ENCODE data around the gene FCMR. TPM values are rescaled to one million over a fixed set of nuclear protein-coding genes. Genes with fewer than 3 reads are reported as not detected.

Gene FCMR
- total RNA-seq, 1 donor from 2014 or later = not detected

DNA sequence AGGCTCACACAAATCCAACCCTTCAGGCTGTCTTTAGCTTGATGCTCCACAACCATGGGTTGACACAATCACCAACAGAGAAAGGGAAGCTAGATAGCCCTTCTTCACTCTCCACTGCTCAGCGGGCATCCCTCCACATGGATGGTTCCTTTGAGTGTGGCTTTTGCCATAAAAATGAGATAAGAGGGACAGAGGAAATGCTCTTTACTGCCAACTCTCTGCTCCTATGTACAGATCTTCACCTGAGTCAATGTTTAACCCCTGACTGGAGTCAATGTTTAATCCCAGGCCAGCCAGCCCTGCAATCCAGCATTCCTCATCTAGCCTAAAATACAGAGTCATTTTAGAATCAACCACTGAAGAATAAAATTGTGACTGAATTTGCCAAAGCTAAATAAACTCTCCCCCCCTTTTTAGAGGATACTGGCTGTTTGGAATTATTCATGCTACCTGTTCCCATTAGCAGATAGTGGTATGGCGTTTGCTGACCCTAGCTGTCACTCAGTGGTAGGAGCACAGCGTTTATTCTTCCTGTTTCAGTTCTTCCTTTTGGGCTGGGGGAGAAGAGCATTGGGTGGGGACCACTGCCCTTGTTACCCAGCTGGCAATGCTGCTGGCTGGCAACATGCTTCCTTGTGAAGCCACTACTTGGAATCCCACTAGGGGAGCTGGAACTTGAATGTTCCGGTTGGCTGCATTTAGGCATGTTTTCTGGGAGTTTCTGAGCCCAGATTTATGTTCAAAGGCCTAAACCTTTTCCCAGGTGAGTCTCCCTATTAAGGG lies 29.8 kb upstream of the FCMR start:
- no peak for DNase-seq (ENCODE audit: low read depth)

DNA sequence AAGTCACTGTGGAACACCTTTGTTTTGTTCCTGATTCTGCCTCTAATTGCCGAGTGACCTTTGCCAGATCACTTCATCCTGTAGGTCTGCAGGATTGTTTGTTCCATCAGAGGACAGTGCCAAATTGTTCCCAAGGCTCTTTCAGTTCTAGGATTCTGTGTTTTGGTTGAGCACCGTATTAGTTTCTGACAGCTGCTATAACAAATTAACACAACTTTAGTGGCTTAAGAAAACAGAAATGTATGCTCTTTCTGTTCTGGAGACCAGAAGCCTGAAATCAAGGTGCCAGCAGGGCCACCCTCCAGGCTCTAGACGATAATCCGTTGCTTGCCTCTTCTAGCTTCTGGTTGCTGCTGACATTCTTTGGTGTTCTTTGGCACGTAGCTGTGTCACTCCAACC lies 27.9 kb upstream of the FCMR start:
- no peak for DNase-seq (ENCODE audit: low read depth)

- DNase-seq (ENCODE audit: low read depth) = peak; percentile 35
Measured at GRCh38 chr1:206949208-206949607, 27.5 kb upstream of the FCMR start.

DNA sequence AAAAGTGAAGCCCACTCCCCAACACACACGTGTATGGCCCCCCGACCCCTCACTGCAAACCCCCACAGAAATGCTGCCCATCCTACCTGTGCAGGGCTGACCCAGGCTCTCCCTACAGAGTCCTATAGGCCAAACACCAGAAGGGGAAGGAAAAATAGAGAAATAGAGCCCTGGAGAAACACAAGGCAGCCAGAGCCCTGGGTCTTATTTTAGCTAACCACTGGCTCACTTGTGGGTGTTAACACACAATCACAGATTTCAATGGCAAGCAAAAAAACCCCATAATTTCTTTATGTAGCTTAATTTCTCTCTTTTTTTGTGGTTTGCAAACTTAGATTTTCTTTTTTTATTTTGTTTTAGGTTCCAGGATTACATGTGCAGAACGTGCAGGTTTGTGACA lies 25.5 kb upstream of the FCMR start:
- DNase-seq (ENCODE audit: low read depth) = no peak

DNA sequence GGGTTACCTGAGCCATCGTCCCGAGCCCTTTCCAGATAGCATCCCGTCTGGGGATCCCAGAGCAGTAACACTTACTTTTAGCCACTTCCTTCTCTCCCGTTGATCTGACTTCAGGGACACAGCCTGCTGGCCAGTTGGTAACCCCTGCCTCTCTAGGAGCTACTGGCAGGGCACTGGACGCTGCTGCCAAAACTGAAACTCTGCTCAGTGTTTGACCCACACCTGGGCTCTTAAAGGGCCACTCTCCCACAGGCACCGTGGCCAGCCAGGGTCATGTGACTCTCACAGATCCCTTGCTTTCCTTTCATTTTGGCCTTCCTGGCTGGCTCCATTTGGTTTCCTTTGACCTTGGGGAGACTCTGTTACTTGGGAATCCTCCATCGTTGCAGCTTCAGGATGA lies 24.5 kb upstream of the FCMR start, which contains the start of gene PIGR:
PIGR (minus strand) TSS at position 206 of the 400 bp plus-strand sequence. CDS start 5,935 bp downstream, outside the sequence.
- no peak for DNase-seq (ENCODE audit: low read depth)

DNA sequence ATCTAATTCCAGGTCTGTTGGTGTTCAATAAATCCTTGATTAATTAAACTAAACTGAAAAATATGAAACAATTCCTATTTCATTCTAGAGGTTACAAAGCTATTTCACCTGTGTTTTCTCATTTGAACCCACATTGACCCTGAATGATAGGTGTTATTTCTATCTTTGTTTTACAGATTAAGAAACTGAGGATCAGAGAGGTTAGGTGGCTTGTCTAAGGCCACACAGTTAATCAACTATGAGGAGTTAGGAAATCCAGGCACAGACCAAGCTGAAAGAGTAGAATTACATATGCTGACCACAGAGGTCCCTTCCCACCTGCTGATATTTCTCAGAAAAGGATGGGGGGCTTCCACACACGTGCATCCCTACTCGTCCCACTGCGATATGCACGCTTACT lies 24.0 kb upstream of the FCMR start:
- DNase-seq (ENCODE audit: low read depth) = no peak

DNA sequence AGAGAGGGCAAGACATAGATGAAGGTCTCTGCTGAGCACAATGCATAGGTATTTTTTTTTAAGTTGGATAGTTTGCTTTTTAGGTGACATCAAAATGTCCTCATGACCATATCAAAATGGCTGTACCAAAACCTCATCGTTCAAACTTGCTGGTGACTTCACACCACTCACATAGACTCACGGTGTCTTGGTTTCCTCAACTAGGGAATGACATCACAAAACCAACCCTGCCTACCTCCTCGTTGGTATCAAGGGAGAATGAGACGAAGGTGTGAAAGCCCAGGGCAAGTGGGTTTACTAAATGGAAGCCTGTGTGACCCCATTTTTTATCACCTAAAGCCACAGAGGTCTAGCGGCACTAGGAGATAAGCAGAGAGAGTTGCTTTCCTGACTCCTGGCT lies 23.0 kb upstream of the FCMR start:
- no peak for DNase-seq (ENCODE audit: low read depth)

- no peak for DNase-seq (ENCODE audit: low read depth)
Measured at GRCh38 chr1:206941766-206942418, 20.2 kb upstream of the FCMR start.

GRCh38 chr1:206940588-206940936 lies 18.8 kb upstream of the FCMR start:
- no peak for DNase-seq (ENCODE audit: low read depth)

DNA sequence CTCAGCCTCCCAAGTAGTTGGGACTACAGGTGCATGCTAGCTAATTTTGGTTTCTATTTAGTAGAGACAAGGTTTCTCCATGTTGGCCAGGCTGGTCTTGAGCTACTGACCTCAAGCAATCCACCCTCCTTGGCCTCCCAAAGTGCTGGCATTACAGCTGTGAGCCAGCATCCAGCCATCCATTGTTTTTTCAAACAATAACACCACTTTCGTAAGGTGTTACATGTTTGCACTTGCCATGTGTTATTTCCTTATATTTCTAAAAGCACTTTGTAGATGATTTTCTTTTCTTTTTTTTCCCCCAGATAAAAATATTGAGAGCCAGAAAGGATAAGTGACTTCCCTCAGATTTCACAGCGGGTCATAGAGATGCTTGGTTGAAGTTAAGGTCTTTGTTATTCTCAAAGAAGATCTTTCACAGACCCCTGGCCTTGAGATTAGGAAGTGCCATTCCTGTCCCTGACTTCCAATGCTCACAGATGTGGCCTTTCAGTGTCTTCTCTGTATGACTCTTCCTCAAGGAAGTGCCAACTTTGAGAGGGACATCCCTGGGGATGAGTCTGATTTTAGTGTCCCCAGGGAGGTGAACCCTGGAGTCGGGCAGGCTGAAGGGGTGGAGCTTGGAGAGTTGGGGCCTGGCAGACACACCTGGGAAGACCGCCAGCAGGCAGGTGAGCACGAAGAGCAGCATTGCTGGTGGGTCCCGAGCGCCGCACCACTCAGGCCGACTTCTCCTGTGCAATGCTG lies 18.3 kb upstream of the FCMR start:
- no peak for DNase-seq (ENCODE audit: low read depth)

- no peak for DNase-seq (ENCODE audit: low read depth)
Measured at GRCh38 chr1:206939131-206939530, 17.4 kb upstream of the FCMR start.

GRCh38 chr1:206937425-206937824 lies 15.7 kb upstream of the FCMR start:
- no peak for DNase-seq (ENCODE audit: low read depth)

- DNase-seq (ENCODE audit: low read depth) = peak; percentile 39
Measured at GRCh38 chr1:206935491-206936067, 13.8 kb upstream of the FCMR start.

DNA sequence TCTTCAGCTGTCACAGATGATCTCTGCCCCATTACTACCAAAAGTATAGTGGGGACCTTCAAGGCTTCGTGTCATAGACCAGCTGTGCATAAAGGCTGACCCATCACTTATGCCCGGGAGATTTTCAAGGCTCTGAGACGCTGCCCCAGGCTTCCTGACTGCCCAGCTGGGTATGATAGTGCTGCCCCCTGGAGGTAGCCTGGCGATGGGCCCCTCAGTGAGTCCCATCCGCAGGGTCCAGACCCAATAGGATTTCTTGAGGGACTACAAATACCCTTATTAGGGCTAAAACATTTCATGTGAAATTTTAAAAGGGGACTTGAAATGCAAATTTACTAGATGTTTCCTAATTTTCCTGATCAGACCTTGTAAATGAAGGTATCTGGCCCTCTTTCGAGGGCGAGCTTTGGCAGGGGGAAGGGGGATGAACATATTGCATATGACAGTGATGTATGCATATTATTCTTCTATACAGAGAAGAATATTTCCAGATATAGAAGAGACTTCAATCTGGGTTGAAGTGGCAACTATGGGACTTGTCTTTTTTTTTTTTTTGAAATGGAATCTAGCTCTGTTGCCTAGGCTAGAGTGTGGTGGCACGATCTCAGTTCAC lies 11.7 kb upstream of the FCMR start:
- DNase-seq (ENCODE audit: low read depth) = peak; percentile 28

DNA sequence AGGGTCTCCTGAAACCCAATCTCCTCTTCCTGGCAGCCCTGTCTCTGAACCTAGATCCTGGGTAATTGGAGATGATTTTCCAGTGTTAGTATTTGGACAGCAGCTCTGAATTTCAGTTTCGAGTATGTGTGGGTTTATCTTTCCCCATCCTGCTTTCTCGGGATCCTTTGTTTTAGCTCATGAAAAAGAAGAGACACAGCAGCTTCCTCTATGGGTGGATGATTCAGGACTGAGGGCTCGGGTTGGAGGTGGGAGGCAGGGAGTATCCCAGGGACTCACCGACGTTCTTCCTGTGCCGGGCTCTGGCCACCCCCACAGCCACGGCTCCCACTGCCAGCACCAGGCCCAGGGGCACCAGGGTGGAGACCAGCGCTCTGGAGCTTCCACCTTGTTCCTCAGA lies 10.4 kb upstream of the FCMR start:
- no peak for DNase-seq (ENCODE audit: low read depth)

DNA sequence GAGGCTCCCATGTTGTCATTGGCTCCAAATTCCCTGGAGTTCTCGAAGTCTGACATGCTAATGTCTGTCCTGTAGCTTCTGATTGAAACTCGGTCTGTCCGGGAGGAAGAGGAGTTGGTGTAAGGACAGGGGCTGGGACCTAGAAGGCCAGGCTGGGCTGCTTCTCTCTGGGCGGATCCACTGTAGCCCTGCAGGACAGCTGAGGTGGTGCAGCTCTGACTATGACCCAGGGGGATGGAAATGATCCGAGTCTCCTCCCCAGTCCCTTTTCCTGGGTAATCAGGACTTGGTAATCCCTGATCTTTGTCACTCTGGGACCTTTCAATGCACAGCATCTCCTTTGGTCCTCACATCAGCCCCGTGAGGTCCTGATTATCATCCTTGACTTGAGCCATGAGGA lies 10.0 kb upstream of the FCMR start:
- no peak for DNase-seq (ENCODE audit: low read depth)

GRCh38 chr1:206930210-206930798 lies 8.6 kb upstream of the FCMR start:
- DNase-seq (ENCODE audit: low read depth) = no peak

DNA sequence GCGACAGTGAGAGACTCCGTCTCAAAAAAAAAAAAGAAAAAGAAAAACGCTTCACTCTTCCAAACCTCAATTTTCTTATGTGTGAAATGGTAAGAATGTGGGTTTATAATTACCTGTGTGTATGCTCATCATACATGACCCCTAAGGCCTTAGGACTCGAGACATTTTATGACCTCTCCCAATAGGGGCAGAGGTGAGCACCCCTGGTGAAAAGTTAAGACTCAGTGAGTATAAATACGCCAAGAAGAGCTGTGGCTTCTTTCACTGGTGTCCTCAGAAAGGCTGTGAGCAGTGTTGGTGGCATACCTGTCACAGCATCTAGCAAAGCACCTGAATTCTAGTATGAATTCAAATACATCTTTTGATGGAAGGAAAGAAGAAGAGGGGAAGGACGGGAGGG lies 7.8 kb upstream of the FCMR start:
- DNase-seq (ENCODE audit: low read depth) = no peak

DNA sequence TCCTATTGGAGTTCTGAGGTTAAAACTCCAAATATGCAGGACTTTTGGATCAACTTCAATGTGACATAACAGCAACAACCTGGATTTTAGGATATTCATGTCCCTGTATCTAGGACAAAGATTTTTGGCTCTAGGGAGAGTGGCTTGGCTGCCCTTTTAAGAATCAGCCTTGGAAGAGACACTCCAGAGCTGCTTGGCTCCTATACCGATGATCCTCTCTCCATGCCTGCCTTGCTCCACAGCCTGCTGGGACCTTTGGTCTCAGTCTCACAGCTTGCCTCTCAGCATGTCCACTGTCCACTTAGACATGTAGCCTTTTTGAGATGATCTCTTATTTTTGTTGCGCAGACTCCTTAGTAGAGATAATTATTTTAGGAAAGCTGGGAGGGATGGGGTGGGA lies 4.5 kb upstream of the FCMR start:
- no peak for DNase-seq (ENCODE audit: low read depth)

GRCh38 chr1:206925106-206925736 lies 3.5 kb upstream of the FCMR start:
- no peak for DNase-seq (ENCODE audit: low read depth)

All from myocyte (in vitro differentiated cells).